Subcutaneous adipose tissue (tissue), 4 donors: ENCODE data around the gene DNM3. TPM values are rescaled to one million over a fixed set of nuclear protein-coding genes. Genes with fewer than 3 reads are reported as not detected.

ENCODE experiments used
- total RNA-seq, 4 donors: library from RNA; depleted of rRNA; stranded (reverse); fragments of >200 nt; gene quantifications; one replicate each; pipeline ENCODE4 v1.1.0, GENCODE V29; 2016
- TF ChIP-seq, protein P1 (sequence below): fragments of 450-650 bp; IDR thresholded peaks from one replicate; pipeline ENCODE4 v1.5.1; 2016; ENCODE audit warnings: low read depth, mild to moderate bottlenecking, control low read depth, antibody characterized with exemption, moderate library complexity

The DNM3 gene
- total RNA-seq, 4 donors from 2014 or later: 4.1 to 8.8 (median 7.6) TPM

DNA sequence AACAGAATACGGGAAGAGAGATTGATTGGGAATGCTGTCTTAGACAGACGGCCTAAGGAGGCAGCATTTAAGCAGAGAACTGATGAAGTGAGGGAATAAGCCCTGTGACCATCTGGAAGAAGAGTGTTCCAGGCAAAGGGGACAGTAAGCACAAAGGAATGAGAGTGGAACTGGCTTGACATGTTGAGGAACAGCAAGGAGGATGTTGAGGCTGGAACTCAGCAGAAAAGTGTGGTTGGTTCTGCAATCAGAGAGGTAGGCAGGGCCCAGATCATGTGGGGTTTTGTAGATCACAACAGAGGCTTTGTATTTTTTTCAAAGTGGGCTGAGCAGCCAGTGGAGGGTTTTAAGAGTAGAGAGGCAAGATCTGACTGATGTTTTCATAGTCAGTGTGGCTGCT is 157.4 kb downstream of the DNM3 start:
- TF ChIP-seq, protein P1, sequence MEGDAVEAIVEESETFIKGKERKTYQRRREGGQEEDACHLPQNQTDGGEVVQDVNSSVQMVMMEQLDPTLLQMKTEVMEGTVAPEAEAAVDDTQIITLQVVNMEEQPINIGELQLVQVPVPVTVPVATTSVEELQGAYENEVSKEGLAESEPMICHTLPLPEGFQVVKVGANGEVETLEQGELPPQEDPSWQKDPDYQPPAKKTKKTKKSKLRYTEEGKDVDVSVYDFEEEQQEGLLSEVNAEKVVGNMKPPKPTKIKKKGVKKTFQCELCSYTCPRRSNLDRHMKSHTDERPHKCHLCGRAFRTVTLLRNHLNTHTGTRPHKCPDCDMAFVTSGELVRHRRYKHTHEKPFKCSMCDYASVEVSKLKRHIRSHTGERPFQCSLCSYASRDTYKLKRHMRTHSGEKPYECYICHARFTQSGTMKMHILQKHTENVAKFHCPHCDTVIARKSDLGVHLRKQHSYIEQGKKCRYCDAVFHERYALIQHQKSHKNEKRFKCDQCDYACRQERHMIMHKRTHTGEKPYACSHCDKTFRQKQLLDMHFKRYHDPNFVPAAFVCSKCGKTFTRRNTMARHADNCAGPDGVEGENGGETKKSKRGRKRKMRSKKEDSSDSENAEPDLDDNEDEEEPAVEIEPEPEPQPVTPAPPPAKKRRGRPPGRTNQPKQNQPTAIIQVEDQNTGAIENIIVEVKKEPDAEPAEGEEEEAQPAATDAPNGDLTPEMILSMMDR: no peak

DNA sequence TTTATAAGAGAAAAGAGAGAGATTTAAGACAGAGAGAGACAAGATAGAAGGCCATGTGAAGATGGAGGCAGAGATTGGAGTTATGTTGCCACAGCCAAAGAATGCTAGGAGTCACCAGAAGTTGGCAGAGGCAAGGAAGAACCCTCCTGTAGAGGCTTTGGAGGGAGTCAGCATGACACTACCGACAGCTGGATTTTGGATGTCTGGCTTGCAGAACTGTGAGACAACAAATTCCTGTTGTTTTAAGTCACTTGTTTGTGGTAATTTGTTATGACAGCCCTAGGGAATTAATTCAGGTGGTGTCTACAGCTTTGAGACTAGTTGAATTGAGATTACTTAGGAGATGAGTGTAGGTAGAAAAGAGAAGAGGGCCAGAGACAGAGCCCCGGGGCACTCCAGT is 158.5 kb downstream of the DNM3 start:
- TF ChIP-seq, protein P1: no peak

- TF ChIP-seq, protein P1: no peak
These were observed 160.0 kb downstream of the DNM3 start for GRCh38 chr1:172001288-172001687.

- TF ChIP-seq, protein P1: no peak
These were observed 161.5 kb downstream of the DNM3 start for GRCh38 chr1:172002725-172003345.

GRCh38 chr1:172003766-172004530 is 162.7 kb downstream of the DNM3 start:
- TF ChIP-seq, protein P1: no peak

DNA sequence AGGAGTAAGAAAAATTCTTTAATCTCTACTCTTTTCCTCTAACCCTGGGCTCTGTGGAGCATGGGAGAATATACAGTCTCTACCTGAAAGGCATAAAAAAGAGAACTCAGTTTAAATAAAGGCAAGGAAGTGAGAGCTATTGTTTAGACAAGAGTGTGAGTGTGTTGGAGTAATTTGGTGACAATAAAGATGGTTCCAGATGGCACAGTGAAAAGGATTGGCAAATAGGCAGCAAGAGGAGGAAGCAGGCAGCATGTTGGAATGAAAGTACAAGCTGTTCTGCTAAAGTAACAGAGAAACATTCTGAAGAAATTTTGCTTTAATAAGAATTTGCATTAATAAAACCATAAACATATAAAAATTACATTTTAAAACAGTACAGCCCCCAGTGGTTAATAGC is 163.4 kb downstream of the DNM3 start:
- TF ChIP-seq, protein P1: no peak

- TF ChIP-seq, protein P1: no peak
These were observed 164.6 kb downstream of the DNM3 start for GRCh38 chr1:172005856-172006255.
